HG03558 (cell line): ENCODE results near the gene CXCL3.

Source experiments
- ATAC-seq: cut with Tn5 transposase; IDR thresholded peaks from one replicate; pipeline ENCODE4 v1.9.1; 2021; ENCODE audit warnings: moderate number of reproducible peaks; ENCODE audit not compliant: unreplicated experiment; ENCODE audit errors: extremely low read depth

Gene CXCL3

DNA sequence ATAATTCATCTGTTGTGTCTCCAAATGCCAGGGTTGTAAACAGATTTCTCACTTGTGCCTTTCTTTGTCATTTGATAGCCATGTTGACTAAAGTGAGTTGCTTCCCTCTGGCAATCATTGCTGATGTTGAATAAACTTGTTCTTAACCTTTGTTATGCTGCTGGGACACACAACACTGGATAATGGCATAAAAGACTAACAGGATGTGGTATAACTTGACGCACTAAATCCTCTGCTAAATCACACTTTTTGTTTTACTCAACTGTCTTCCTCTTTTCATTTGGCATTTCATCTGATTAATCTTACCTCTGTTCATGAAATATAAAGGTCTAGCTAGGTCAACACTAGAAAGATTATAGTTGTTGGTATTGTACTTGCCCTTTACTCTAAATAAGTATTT lies 22.4 kb downstream of the CXCL3 start:
- ATAC-seq, result no peak

- ATAC-seq, result no peak
Measured at GRCh38 chr4:74015126-74015780, 23.2 kb downstream of the CXCL3 start.

GRCh38 chr4:74014332-74014731 lies 24.2 kb downstream of the CXCL3 start:
- no peak for ATAC-seq

DNA sequence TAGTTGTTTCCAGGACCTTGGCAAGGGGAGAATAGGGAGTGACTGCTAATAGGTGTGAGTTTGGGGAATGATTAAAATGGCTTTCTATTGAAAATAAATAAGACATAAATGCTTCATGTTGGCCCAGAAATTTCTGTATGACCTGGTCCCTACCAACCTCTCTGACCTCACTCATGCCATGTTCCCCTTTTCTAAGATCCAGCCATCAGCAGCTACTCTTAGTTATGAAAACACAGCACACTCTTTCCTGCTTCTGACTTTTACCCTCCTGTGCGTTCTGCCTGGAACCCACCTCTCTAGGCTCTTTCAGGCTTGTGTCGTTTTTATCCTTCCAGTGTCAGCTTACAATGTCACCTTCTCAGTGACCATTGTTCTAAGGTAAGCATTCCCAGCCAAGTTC lies 25.2 kb downstream of the CXCL3 start:
- no peak for ATAC-seq

GRCh38 chr4:74012130-74012529 lies 26.4 kb downstream of the CXCL3 start:
- ATAC-seq, result no peak

- no peak for ATAC-seq
Measured at GRCh38 chr4:74009307-74009706, 29.2 kb downstream of the CXCL3 start.

GRCh38 chr4:74006009-74006476 lies 32.4 kb downstream of the CXCL3 start:
- ATAC-seq, result no peak

DNA sequence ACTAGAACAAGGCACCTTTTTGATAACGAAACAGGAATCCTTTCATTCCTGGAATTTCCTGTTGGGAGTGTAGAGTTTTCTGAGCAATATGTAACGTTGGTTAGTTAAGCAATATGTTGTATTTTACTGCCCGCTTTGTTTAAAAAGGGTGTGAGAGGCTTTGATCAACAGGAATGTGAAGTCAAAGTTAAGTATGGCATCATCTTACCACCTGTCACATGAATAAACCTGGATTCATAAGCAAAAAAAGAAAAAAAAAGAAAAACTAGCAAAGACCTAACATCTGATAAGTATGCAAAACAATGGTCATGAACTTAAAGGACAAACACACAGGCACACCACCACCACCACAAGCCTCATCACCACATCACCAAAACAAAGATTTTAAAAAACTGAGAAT lies 33.0 kb downstream of the CXCL3 start:
- ATAC-seq, result no peak

- ATAC-seq, result no peak
Measured at GRCh38 chr4:74004668-74005067, 33.8 kb downstream of the CXCL3 start.

GRCh38 chr4:74000301-74000700 lies 38.2 kb downstream of the CXCL3 start:
- no peak for ATAC-seq

DNA sequence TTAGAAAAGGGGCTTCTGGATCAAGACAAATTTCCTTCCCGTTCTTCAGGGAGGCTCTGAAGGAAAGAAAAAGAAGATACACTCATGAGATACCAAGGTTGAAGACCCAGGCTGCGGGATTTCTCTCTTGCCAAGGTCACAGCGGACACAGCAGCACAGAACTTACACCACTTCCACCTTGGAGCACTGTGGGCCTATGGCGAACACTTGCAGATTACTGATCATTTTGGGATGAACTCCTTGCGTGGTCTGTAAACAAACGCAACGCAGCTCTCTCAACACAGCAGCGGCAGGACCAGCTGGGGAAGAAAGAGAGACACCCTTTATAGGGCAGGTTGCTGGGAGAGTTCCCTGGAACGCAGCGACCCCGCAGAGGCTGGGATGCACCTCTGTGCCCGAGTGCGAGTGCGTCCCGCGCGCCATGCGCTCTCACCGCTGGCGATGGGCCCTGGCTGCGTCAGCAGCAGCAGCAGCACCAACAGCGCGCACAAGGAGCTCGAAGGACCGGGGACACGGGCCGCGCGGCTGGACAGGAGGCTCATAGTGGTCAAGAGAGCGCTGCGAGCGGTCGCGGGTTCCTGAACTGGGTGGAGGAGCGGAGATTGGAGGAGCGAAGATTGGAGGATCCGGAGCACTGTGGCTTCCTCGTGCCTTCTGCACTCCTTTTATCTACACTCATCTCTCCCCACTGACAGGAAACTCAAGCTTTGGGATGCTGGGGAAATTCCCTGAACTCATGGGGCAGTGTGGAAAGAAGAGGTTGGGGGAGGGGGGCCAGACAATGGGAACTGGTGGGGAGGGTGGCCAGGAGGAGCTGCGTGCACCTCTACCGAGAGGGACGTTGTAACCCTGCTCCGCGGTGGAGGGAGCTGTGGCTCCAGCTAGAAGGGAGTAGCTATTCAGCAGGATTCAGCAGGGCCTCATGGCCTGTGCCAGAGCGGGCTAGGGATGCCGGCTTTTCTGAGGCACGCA lies 40.2 kb downstream of the CXCL3 start, which contains the start of gene CXCL5:
CXCL5 (minus strand) TSS at position 638 of the 972 bp plus-strand sequence; CDS start at position 542, 96 bp downstream.
- no peak for ATAC-seq

GRCh38 chr4:73992050-73992449 lies 46.4 kb downstream of the CXCL3 start:
- no peak for ATAC-seq

GRCh38 chr4:73991742-73992000 lies 46.8 kb downstream of the CXCL3 start:
- no peak for ATAC-seq

DNA sequence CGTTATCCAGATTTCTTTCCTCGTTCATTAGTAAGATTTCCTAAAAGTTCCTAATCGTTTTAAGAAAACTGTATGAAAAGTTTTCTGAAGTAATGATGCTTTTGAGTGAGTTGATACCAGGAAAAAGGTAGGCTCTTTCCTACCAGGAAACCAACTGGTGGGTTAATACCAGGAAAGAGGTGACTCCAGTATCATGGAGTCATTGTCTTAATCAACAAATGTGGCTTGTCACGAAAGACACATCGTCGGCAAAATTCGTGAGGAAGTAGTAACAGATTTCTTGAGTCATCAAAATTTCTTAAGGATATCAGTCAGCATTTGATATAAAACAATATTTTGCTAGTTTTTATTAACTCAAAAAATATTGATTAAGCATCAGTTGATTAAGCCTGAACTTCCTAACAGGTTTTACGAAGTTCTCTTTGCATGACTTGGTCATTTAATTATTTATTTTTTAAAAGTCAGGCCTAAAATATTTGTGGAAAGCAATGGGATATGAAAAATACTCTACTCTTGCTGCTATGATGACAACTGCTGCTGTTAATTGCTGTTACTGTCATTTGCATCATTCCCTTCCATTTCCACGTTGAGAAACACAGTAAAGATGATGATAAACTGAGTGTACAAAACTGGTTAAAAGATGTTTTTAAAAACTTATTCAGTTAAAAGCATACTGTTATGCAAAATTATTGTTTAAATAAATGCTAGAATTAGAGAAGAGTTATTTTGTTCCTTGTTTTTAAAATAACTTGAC lies 47.3 kb downstream of the CXCL3 start:
- no peak for ATAC-seq

- ATAC-seq, result no peak
Measured at GRCh38 chr4:73989928-73990327, 48.6 kb downstream of the CXCL3 start.

DNA sequence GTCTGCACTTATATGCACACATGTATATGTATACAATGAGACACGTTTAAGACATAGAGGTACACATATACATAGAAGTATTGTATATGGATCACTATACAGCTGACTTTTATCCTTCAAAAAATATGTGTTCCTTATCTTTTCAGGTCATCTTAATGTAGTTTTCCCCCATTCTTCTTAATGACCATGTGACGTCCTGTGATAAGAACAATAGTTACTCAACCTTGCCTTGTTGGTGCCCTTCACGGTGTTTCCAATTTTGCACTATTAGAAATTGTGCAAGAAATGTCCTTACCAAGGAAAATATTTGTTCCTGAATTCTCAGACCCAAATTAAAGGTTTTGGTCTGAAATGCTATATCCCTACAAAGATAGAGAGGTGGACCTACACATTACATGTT lies 49.5 kb downstream of the CXCL3 start:
- ATAC-seq, result no peak

- no peak for ATAC-seq
Measured at GRCh38 chr4:73988061-73988460, 50.4 kb downstream of the CXCL3 start, which contains the start of gene PPBP. PPBP (minus strand) TSS chr4:73988190; CDS start chr4:73988103, 87 bp downstream.
